HL-60/S4 treated with retinoic acid at 250 ng/mL for 4 days and 3 days (cell line): ENCODE results near the gene PRR15L.
"Not testable (repeated sequence)": the region's sequence is repeated elsewhere in the genome, so short reads cannot be mapped to it uniquely, and the experiment has no call there.

Experiments used
- in situ Hi-C: fragments of 300-500 bp; cut with MboI; formaldehyde crosslinking; loops from 2 replicates; pipeline ENCODE4 v1.7.0; 2022; ENCODE audit warnings: low sequenced_read_pairs

Gene PRR15L

GRCh38 chr17:47941246-47942095 lies 16.2 kb downstream of the PRR15L start, which contains the start of gene PNPO:
Gene PNPO, plus strand, starts transcription at chr17:47941571. Its CDS starts 105 bp downstream, at chr17:47941676.
- in situ Hi-C loops = no loop called here

GRCh38 chr17:47937941-47938340 lies 19.7 kb downstream of the PRR15L start:
- in situ Hi-C loops = no loop called here

GRCh38 chr17:47935961-47936360 lies 21.7 kb downstream of the PRR15L start:
- in situ Hi-C loops = no loop called here

GRCh38 chr17:47935468-47935867 lies 22.2 kb downstream of the PRR15L start:
- in situ Hi-C loops = not testable (repeated sequence)

GRCh38 chr17:47934856-47935255 lies 22.8 kb downstream of the PRR15L start:
- in situ Hi-C loops = no loop called here

- in situ Hi-C loops = no loop called here
Measured at GRCh38 chr17:47931848-47932247, 25.8 kb downstream of the PRR15L start.

- in situ Hi-C loops = no loop called here
Measured at GRCh38 chr17:47929218-47930000, 28.3 kb downstream of the PRR15L start.

- in situ Hi-C loops = no loop called here
Measured at GRCh38 chr17:47928415-47928814, 29.3 kb downstream of the PRR15L start.

- in situ Hi-C loops = no loop called here
Measured at GRCh38 chr17:47927821-47928400, 29.8 kb downstream of the PRR15L start.

- in situ Hi-C loops = no loop called here
Measured at GRCh38 chr17:47925678-47925988, 32.0 kb downstream of the PRR15L start.

- in situ Hi-C loops = no loop called here
Measured at GRCh38 chr17:47924785-47925677, 32.7 kb downstream of the PRR15L start.

GRCh38 chr17:47919889-47920288 lies 37.8 kb downstream of the PRR15L start:
- in situ Hi-C loops = not testable (repeated sequence)

- in situ Hi-C loops = no loop called here
Measured at GRCh38 chr17:47918991-47919390, 38.7 kb downstream of the PRR15L start.

- in situ Hi-C loops = no loop called here
Measured at GRCh38 chr17:47918006-47918405, 39.7 kb downstream of the PRR15L start.

- in situ Hi-C loops = no loop called here
Measured at GRCh38 chr17:47917581-47917980, 40.1 kb downstream of the PRR15L start.

- in situ Hi-C loops = no loop called here
Measured at GRCh38 chr17:47916489-47917208, 41.0 kb downstream of the PRR15L start.

- in situ Hi-C loops = no loop called here
Measured at GRCh38 chr17:47915776-47916398, 41.8 kb downstream of the PRR15L start.

- in situ Hi-C loops = no loop called here
Measured at GRCh38 chr17:47914306-47914948, 43.3 kb downstream of the PRR15L start.

GRCh38 chr17:47913050-47913449 lies 44.6 kb downstream of the PRR15L start:
- in situ Hi-C loops = no loop called here
